Heart left ventricle (tissue), 13 donors: ENCODE measurements around the gene SH3RF3.

Source experiments
- CTCF ChIP-seq, 12 donors: fragments of 200-600 bp; sonication (generic) in 4 of 12; IDR thresholded peaks; one replicate each; pipeline versions ENCODE4 v1.5.0 to v1.8.0; 2018 to 2022; ENCODE audit warnings: antibody characterized with exemption in 12 of 12, mild to moderate bottlenecking in 5 of 12
- POLR2A ChIP-seq, 2 donors: fragments of 450-650 bp; IDR thresholded peaks; one replicate each; pipeline ENCODE4 v1.6.1; 2017; ENCODE audit warnings: antibody characterized with exemption in 2 of 2, mild to moderate bottlenecking in 2 of 2, moderate library complexity in 2 of 2
- donor health status: ischemic (EF 13 %, LVEDD 7.1; RV severe dilation, severe dysfunction).
- donor health status: DM: no; HTN: yes; CAD: no.
- donor health status: DM: no; HTN: no; CAD: no.
- donor health status: ischemic (EF 25% LVEDD 6.9; RV normal size, moderate dysfunction).
- donor health status: ischemic (EF 25% LVEDD 5.7; RV mildly dilated, moderate dysfunction).
- donor health status: ischemic (EF 35%, LVEDD 5.7; RV mildly dilated, moderate dysfunction).
- donor health status: nonischemic (EF 11% LVEDD 7.7; RV severe dilation, severe dysfunction).
- donor health status: DM: yes; HTN: yes; CAD: no.
- donor health status: PGD.
- donor health status: ischemic (EF 29% LVEDD 5.4; RV normal size, mild dysfunction).
- donor health status: nonischemic (EF 23%, LVEDD 6.1; RV moderate dilation, normal function).

GRCh38 chr2:109117780-109118179 is 11.2 kb upstream of the SH3RF3 start:
- TF ChIP-seq POLR2A (IDR thresholded peaks at IDR 0.05) (no peak), CTCF (IDR thresholded peaks at IDR 0.05) (no peak)
